Measurements from ENCODE around the gene ABHD10.

DNA sequence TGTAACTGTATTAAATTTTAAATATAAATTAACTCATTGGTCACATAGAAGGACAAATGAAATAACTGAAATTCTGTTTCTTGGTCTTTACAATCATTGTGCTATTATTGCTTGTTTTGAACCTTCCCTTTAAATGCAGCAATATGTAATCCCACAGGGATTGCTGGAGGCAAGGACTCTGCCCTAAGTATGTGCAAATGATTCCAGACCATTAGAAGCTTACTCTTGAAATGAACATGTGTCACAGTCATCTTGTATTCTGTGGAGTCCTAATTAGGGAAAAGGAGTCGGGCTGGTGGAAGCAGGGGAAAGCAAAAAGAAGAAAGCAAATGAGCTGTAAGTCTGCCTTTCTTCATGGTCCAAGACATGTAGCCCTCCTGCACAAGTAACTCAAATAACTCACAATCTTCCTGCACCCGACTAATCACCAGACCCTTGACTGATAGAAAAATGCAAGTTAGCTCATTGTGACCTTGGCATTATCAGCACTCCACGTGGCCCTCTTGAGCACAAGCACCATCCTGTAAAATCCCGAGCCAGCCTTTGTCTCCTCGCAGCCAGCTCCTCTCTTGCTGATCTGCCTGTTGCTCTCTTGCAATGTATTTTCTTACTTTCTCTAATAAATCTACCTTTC lies 53.4 kb downstream of the ABHD10 start:
- no peak for TF ChIP-seq EZH2 (IDR thresholded peaks at IDR 0.05; ENCODE audit: low read length, unreplicated experiment)
- TF ChIP-seq, protein P1, sequence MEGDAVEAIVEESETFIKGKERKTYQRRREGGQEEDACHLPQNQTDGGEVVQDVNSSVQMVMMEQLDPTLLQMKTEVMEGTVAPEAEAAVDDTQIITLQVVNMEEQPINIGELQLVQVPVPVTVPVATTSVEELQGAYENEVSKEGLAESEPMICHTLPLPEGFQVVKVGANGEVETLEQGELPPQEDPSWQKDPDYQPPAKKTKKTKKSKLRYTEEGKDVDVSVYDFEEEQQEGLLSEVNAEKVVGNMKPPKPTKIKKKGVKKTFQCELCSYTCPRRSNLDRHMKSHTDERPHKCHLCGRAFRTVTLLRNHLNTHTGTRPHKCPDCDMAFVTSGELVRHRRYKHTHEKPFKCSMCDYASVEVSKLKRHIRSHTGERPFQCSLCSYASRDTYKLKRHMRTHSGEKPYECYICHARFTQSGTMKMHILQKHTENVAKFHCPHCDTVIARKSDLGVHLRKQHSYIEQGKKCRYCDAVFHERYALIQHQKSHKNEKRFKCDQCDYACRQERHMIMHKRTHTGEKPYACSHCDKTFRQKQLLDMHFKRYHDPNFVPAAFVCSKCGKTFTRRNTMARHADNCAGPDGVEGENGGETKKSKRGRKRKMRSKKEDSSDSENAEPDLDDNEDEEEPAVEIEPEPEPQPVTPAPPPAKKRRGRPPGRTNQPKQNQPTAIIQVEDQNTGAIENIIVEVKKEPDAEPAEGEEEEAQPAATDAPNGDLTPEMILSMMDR (conservative IDR thresholded peaks at IDR 0.05; ENCODE audit: low read depth, low read length) = no peak

All from PC-3 (cell line).